ENCODE data around the gene AP1S2.

- TF ChIP-seq TARDBP (IDR thresholded peaks at IDR 0.05) (no peak), FOXM1 (IDR thresholded peaks at IDR 0.05; ENCODE audit: borderline replicate concordance) (no peak), FOXK2 (IDR thresholded peaks at IDR 0.05) (no peak)
Observed at GRCh38 chrX:15866147-15866546, 11.5 kb upstream of the AP1S2 start.
